ENCODE results near the gene SEZ6. TPM values are rescaled to one million over a fixed set of nuclear protein-coding genes. Genes with fewer than 3 reads are reported as not detected.

The SEZ6 gene
- total RNA-seq, 4 donors from 2014 or later = not detected

DNA sequence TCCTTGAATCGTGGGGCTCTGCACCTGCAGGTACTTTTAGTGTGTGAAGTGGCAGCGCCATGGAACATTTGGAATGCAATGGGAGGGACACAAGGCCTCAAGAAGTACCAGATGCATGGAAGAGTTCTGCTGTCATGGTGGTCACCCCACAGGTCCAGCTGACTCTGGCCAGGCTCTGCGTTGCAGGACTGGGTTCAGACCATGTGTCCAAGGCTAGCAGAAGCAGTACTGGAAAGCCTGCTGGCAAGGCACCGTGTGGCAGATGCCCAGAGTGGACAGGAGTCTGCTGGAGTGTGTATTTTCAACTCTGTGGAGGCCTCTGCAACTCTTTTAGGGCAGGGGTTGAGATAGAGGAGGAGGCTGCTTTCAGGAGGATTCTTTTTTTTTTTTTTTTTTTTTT lies 39.2 kb upstream of the SEZ6 start:
- H3K36me3 ChIP-seq = no peaks in the 10 kb centered on the region

DNA sequence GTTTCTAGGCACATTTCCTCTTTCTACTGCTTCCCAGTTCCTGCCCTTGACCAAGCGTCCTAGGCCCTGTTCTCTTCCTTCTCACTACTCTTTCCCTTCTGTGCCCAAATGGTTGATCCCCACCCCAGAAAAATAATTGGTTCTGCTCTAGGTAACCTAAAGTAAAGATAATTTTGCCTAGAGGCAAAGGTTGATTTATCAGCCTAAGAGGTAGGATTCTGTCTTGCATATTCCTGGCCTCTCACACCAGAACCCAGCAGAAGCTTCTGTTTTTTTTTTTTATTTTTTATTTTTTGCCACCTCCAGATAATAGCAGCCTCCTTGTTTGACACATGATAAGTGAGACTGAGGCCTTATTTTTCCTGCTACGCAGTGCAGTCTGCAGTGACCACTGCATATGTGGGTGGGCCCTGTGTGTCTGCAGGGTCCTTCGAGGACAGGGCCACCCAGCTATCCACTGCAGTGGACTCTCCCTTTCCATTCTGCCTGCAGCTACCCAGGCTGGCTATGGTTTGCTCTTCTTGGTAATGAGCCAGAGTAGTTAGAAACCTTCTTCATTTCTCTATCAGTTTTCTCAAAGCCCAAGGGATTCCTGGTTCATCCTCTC lies 37.8 kb upstream of the SEZ6 start:
- Histone ChIP-seq H3K27me3 (peaks cover 0 to 12% (median 0%) of the 10 kb centered on the region in 4 donors), H3K4me1 (peaks cover 4 to 28% (median 15%) of the 10 kb centered on the region in 3 donors), H3K27ac (no peak overlapping the region), H3K36me3 (no peaks in the 10 kb centered on the region), H3K9me3 (no peaks in the 10 kb centered on the region), H3K4me3 (no peak overlapping the region)
- intact Hi-C loops (cut with DNase I) = no loop called here
- DNase-seq = no peak
- TF ChIP-seq POLR2A (IDR thresholded peaks at IDR 0.05) (no peak), CTCF (IDR thresholded peaks at IDR 0.05) (no peak)
- 89 to 92% methylated on average over 3 of the region's 3 CpGs for WGBS, 2 donors

More for the DNA sequence above, 39.2 kb upstream of the SEZ6 start:
- Histone ChIP-seq H3K27ac (no peak overlapping the region), H3K4me1 (peaks cover 4 to 19% (median 12%) of the 10 kb centered on the region in 3 donors), H3K4me3 (no peak overlapping the region), H3K9me3 (no peaks in the 10 kb centered on the region), H3K27me3 (peaks cover 0 to 15% (median 0%) of the 10 kb centered on the region in 4 donors)
- DNase-seq = no peak
- TF ChIP-seq CTCF (IDR thresholded peaks at IDR 0.05) = no peak
- TF ChIP-seq POLR2A (IDR thresholded peaks at IDR 0.05) = no peak
- WGBS, 2 donors = 77 to 92% methylated on average over 4 of the region's 4 CpGs
- intact Hi-C loops (cut with DNase I) = no loop called here

- intact Hi-C loops (cut with DNase I) = no loop called here
- H3K4me1 ChIP-seq = peaks cover 4 to 36% (median 15%) of the 10 kb centered on the region in 3 donors
- H3K9me3 ChIP-seq = no peaks in the 10 kb centered on the region
- WGBS, 2 donors = 38 to 44% methylated on average over 12 to 13 of the region's 13 CpGs
- peak within 1 kb of the TSS in 2 of 4 donors; percentile 36 to 69 for H3K27ac ChIP-seq
- H3K27me3 ChIP-seq = peaks cover 0 to 15% (median 0%) of the 10 kb centered on the region in 4 donors
- no peak for DNase-seq
- H3K4me3 ChIP-seq = no peak within 1 kb of the TSS
- no peaks in the 10 kb centered on the region for H3K36me3 ChIP-seq
- TF ChIP-seq POLR2A (IDR thresholded peaks at IDR 0.05) (no peak), CTCF (IDR thresholded peaks at IDR 0.05) (no peak)
Measured at GRCh38 chr17:29042679-29043538, 37.1 kb upstream of the SEZ6 start, which contains the start of gene PIPOX. TSS of gene PIPOX (plus strand) at chr17:29043141. CDS start at chr17:29043226, 85 bp downstream.

DNA sequence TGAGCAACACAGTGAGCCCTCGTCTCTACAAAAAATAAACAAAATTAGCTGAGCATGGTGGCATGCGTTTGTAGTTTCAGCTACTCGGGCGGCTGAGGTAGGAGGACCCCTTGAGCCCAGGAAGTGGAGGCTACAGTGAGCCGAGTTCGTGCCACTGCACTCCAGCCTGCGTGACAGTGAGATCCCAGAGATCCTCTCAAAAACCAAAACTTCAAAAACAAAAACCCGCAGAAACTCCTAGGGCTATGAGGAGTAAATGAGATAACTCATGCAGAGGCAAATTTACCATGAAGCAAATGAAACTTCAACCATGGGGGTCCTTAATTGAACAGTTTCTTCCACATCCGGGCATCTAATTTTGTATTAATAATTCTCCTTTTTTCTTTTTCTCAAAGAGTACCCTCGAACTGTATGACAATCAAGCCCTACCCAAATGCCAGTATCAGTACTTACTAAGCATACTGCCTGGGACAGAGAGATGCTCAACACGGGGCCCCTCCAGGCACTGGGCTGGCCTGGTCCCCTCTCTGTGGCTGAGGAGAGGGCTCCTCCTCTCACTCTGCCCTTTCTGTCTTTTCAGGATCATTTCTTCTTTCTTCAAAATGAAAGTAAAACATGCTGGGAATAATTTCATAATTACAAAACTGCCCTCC lies 36.3 kb upstream of the SEZ6 start:
- Histone ChIP-seq H3K4me1 (peaks cover 4 to 37% (median 15%) of the 10 kb centered on the region in 3 donors), H3K4me3 (no peak overlapping the region), H3K36me3 (no peaks in the 10 kb centered on the region), H3K9me3 (no peaks in the 10 kb centered on the region), H3K27ac (peak overlapping the region in 2 of 4 donors; percentile 36 to 69), H3K27me3 (peaks cover 0 to 22% (median 0%) of the 10 kb centered on the region in 4 donors)
- intact Hi-C loops (cut with DNase I) = no loop called here
- 75% methylated on average over 11 of the region's 11 CpGs for WGBS, 2 donors
- no peak for DNase-seq
- TF ChIP-seq POLR2A (IDR thresholded peaks at IDR 0.05) = no peak
- no peak for TF ChIP-seq CTCF (IDR thresholded peaks at IDR 0.05)
